WTC11 (cell line): ENCODE results near the gene AURKA. TPM values are rescaled to one million over a fixed set of nuclear protein-coding genes. Genes with fewer than 3 reads are reported as not detected.

ENCODE experiments used
- ATAC-seq: fragments of 200-7000 bp; cut with Tn5 transposase; 2 replicates; pipeline ENCODE4 v1.10.0; 2021; ENCODE audit warnings: mild to moderate bottlenecking, moderate library complexity
- CTCF ChIA-PET: fragments of 300-600 bp; sonication (Branson Sonifier 250); formaldehyde crosslinking; loops from one replicate; lab custom pipeline; 2021; ENCODE audit warnings: antibody characterized with exemption; lab: Charles Lee
- POLR2A ChIA-PET: fragments of 350-600 bp; sonication (Branson Sonifier 250); formaldehyde crosslinking; loops from one replicate; lab custom pipeline; 2021; ENCODE audit warnings: antibody characterized with exemption; lab: Charles Lee
- DNase-seq: peaks from one replicate; pipeline ENCODE4 v3.0.0; 2021; ENCODE audit warnings: low spot score
- H3K27ac Mint-ChIP-seq: 2 replicates; pipeline ENCODE4 v1.8.0; 2021; ENCODE audit warnings: mixed read lengths
- H3K27me3 Mint-ChIP-seq: 2 replicates; pipeline ENCODE4 v1.8.0; 2021; ENCODE audit warnings: low read depth, mild to moderate bottlenecking, moderate library complexity, mixed read lengths
- H3K36me3 Mint-ChIP-seq: 2 replicates; pipeline ENCODE4 v1.8.0; 2021; ENCODE audit warnings: mixed read lengths
- H3K4me1 Mint-ChIP-seq: 2 replicates; pipeline ENCODE4 v1.8.0; 2022; ENCODE audit warnings: mixed read lengths
- H3K4me3 Mint-ChIP-seq: 2 replicates; pipeline ENCODE4 v1.8.0; 2021; ENCODE audit warnings: mild to moderate bottlenecking, moderate library complexity, mixed read lengths
- H3K9me3 Mint-ChIP-seq: 2 replicates; pipeline ENCODE4 v1.8.0; 2021; ENCODE audit warnings: mixed read lengths
- ATF1 ChIP-seq: sonication (generic); formaldehyde crosslinking; IDR thresholded peaks from 2 replicates; pipeline ENCODE4 v1.8.1; 2023; ENCODE audit warnings: mild to moderate bottlenecking, moderate library complexity, missing genetic modification reagents
- ATF6 ChIP-seq: sonication (generic); formaldehyde crosslinking; IDR thresholded peaks from 2 replicates; pipeline ENCODE4 v1.8.1; 2023; ENCODE audit warnings: mild to moderate bottlenecking, missing genetic modification reagents
- FOXK1 ChIP-seq: sonication (generic); formaldehyde crosslinking; IDR thresholded peaks from 2 replicates; pipeline ENCODE4 v1.8.0; 2022; ENCODE audit warnings: mild to moderate bottlenecking, moderate library complexity, missing genetic modification reagents
- IRF2 ChIP-seq: sonication (generic); formaldehyde crosslinking; IDR thresholded peaks from 2 replicates; pipeline ENCODE4 v1.8.0; 2022; ENCODE audit warnings: low read depth, missing genetic modification reagents, borderline replicate concordance
- JUN ChIP-seq: sonication (generic); formaldehyde crosslinking; IDR thresholded peaks from 2 replicates; pipeline ENCODE4 v1.8.0; 2023; ENCODE audit warnings: mild to moderate bottlenecking, missing genetic modification reagents
- MAX ChIP-seq: sonication (generic); formaldehyde crosslinking; IDR thresholded peaks from 2 replicates; pipeline ENCODE4 v1.8.0; 2022; ENCODE audit warnings: mild to moderate bottlenecking, missing genetic modification reagents
- NFE2L1 ChIP-seq: sonication (generic); formaldehyde crosslinking; IDR thresholded peaks from 2 replicates; pipeline ENCODE4 v1.8.1; 2023; ENCODE audit warnings: missing genetic modification reagents
- NFYB ChIP-seq: sonication (generic); formaldehyde crosslinking; conservative IDR thresholded peaks from 2 replicates; pipeline ENCODE4 v1.8.0; 2022; ENCODE audit warnings: low read depth, missing genetic modification reagents
- PRRX2 ChIP-seq: fragments of 250-450 bp; sonication (Bioruptor Pico); IDR thresholded peaks from 2 replicates; pipeline ENCODE4 v1.8.0; 2021; ENCODE audit warnings: mild to moderate bottlenecking
- RELA ChIP-seq: sonication (generic); formaldehyde crosslinking; IDR thresholded peaks from 2 replicates; pipeline ENCODE4 v1.8.1; 2022; ENCODE audit warnings: missing genetic modification reagents, mild to moderate bottlenecking, borderline replicate concordance
- SMAD3 ChIP-seq: sonication (generic); formaldehyde crosslinking; IDR thresholded peaks from 2 replicates; pipeline ENCODE4 v1.8.0; 2022; ENCODE audit warnings: missing genetic modification reagents, mild to moderate bottlenecking, borderline replicate concordance
- SOX15 ChIP-seq: fragments of 250-450 bp; sonication (Bioruptor Pico); IDR thresholded peaks from 2 replicates; pipeline ENCODE4 v1.9.0; 2021; ENCODE audit warnings: mild to moderate bottlenecking
- STAT6 ChIP-seq: sonication (generic); formaldehyde crosslinking; conservative IDR thresholded peaks from 2 replicates; pipeline ENCODE4 v1.8.1; 2023; ENCODE audit warnings: mild to moderate bottlenecking, low read depth, missing genetic modification reagents, moderate library complexity
- TCF7 ChIP-seq: sonication (generic); formaldehyde crosslinking; IDR thresholded peaks from 2 replicates; pipeline ENCODE4 v1.8.0; 2022; ENCODE audit warnings: mild to moderate bottlenecking, low read depth, missing genetic modification reagents, moderate library complexity
- ZNF121 ChIP-seq: sonication (generic); formaldehyde crosslinking; IDR thresholded peaks from 2 replicates; pipeline ENCODE4 v1.8.0; 2023; ENCODE audit warnings: missing genetic modification reagents
- ZNF416 ChIP-seq: fragments of 250-450 bp; sonication (Bioruptor Pico); IDR thresholded peaks from 2 replicates; pipeline ENCODE4 v1.9.0; 2021; ENCODE audit warnings: mild to moderate bottlenecking, inconsistent platforms
- ZNF532 ChIP-seq: fragments of 250-450 bp; sonication (Bioruptor Pico); IDR thresholded peaks from 2 replicates; pipeline ENCODE4 v1.9.0; 2021; ENCODE audit warnings: mild to moderate bottlenecking, borderline replicate concordance
- total RNA-seq: library from RNA; stranded (reverse); gene quantifications from 3 replicates; pipeline ENCODE4 v1.2.3, GENCODE V29; 2021
- TF ChIP-seq, protein P1 (sequence below): sonication (generic); formaldehyde crosslinking; IDR thresholded peaks from 2 replicates; pipeline ENCODE4 v1.8.0; 2022; ENCODE audit warnings: missing genetic modification reagents
- TF ChIP-seq, protein P2 (sequence below): sonication (generic); formaldehyde crosslinking; IDR thresholded peaks from 2 replicates; pipeline ENCODE4 v1.8.1; 2023; ENCODE audit warnings: mild to moderate bottlenecking, missing genetic modification reagents, borderline replicate concordance

AURKA gene
- total RNA-seq, 1 experiment from 2014 or later, result 103 TPM

DNA sequence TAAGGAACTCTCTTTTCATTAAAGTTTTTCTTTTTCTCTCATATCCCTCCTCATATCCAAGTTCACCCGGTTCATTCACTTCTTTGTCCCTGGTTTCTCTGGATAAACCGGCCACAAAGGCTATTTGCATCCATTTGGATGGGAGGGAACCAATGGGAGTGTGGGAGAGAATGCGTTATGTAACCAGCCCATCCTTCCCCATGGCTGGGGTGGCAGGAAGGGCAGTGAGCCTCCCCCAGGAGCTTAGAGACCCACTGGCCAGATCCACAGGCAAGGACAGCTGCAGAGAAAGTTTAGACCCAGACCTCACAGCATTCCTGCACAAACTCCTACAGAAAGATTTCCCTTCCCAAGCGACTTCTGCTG lies 30.8 kb upstream of the AURKA start:
- no peak overlapping the region for H3K4me3 Mint-ChIP-seq
- peaks cover 9% of the 10 kb centered on the region for H3K4me1 Mint-ChIP-seq
- ATAC-seq, result peak; percentile 60
- TF ChIP-seq IRF2 (CRISPR knock-in tag) (no peak), ZNF532 (CRISPR knock-in tag) (no peak), NFYB (CRISPR knock-in tag) (no peak), JUN (CRISPR knock-in tag) (no peak), STAT6 (CRISPR knock-in tag) (no peak), SOX15 (no peak), NFE2L1 (CRISPR knock-in tag) (no peak), RELA (CRISPR knock-in tag) (no peak), TCF7 (no peak), ATF1 (no peak), FOXK1 (CRISPR knock-in tag) (no peak), SMAD3 (CRISPR knock-in tag) (no peak), ZNF416 (CRISPR knock-in tag) (no peak), MAX (CRISPR knock-in tag) (no peak), ZNF121 (CRISPR knock-in tag) (no peak), ATF6 (CRISPR knock-in tag) (no peak), PRRX2 (CRISPR knock-in tag) (no peak)
- TF ChIP-seq, protein P1, sequence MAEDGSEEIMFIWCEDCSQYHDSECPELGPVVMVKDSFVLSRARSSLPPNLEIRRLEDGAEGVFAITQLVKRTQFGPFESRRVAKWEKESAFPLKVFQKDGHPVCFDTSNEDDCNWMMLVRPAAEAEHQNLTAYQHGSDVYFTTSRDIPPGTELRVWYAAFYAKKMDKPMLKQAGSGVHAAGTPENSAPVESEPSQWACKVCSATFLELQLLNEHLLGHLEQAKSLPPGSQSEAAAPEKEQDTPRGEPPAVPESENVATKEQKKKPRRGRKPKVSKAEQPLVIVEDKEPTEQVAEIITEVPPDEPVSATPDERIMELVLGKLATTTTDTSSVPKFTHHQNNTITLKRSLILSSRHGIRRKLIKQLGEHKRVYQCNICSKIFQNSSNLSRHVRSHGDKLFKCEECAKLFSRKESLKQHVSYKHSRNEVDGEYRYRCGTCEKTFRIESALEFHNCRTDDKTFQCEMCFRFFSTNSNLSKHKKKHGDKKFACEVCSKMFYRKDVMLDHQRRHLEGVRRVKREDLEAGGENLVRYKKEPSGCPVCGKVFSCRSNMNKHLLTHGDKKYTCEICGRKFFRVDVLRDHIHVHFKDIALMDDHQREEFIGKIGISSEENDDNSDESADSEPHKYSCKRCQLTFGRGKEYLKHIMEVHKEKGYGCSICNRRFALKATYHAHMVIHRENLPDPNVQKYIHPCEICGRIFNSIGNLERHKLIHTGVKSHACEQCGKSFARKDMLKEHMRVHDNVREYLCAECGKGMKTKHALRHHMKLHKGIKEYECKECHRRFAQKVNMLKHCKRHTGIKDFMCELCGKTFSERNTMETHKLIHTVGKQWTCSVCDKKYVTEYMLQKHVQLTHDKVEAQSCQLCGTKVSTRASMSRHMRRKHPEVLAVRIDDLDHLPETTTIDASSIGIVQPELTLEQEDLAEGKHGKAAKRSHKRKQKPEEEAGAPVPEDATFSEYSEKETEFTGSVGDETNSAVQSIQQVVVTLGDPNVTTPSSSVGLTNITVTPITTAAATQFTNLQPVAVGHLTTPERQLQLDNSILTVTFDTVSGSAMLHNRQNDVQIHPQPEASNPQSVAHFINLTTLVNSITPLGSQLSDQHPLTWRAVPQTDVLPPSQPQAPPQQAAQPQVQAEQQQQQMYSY (CRISPR knock-in tag), result no peak
- TF ChIP-seq, protein P2, sequence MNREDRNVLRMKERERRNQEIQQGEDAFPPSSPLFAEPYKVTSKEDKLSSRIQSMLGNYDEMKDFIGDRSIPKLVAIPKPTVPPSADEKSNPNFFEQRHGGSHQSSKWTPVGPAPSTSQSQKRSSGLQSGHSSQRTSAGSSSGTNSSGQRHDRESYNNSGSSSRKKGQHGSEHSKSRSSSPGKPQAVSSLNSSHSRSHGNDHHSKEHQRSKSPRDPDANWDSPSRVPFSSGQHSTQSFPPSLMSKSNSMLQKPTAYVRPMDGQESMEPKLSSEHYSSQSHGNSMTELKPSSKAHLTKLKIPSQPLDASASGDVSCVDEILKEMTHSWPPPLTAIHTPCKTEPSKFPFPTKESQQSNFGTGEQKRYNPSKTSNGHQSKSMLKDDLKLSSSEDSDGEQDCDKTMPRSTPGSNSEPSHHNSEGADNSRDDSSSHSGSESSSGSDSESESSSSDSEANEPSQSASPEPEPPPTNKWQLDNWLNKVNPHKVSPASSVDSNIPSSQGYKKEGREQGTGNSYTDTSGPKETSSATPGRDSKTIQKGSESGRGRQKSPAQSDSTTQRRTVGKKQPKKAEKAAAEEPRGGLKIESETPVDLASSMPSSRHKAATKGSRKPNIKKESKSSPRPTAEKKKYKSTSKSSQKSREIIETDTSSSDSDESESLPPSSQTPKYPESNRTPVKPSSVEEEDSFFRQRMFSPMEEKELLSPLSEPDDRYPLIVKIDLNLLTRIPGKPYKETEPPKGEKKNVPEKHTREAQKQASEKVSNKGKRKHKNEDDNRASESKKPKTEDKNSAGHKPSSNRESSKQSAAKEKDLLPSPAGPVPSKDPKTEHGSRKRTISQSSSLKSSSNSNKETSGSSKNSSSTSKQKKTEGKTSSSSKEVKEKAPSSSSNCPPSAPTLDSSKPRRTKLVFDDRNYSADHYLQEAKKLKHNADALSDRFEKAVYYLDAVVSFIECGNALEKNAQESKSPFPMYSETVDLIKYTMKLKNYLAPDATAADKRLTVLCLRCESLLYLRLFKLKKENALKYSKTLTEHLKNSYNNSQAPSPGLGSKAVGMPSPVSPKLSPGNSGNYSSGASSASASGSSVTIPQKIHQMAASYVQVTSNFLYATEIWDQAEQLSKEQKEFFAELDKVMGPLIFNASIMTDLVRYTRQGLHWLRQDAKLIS, result no peak
- TF ChIP-seq, all 79 proteins: peak for 0
- Mint-ChIP-seq H3K36me3 (no peaks in the 10 kb centered on the region), H3K27ac (no peak overlapping the region), H3K27me3 (peaks cover 56% of the 10 kb centered on the region), H3K9me3 (no peaks in the 10 kb centered on the region)
- ChIA-PET POLR2A (no interaction called here), CTCF (interaction anchor here (1.3 kb wide), 1 partner anchor 12 kb away, joined by 3 read pairs; no protein-coding TSS in a partner anchor)
- peak; percentile 23 for DNase-seq
